ENCODE measurements around the gene CDH23.

The CDH23 gene

GRCh38 chr10:71753091-71753959 is 356.6 kb downstream of the CDH23 start:
- no peak for DNase-seq (ENCODE audit: low read depth)
- no peak for TF ChIP-seq CTCF (IDR thresholded peaks at IDR 0.05; ENCODE audit: low read depth, low read length, missing control alignments)
- in situ Hi-C loops (cut with HindIII; ENCODE audit: low sequenced_read_pairs): no loop called here
- no peak overlapping the region for H3K4me3 ChIP-seq (ENCODE audit: low read depth, low read length)

- no peak for TF ChIP-seq CTCF (IDR thresholded peaks at IDR 0.05; ENCODE audit: low read depth, low read length, missing control alignments)
- no peak overlapping the region for H3K4me3 ChIP-seq (ENCODE audit: low read depth, low read length)
Measured at GRCh38 chr10:71753960-71754505, 357.3 kb downstream of the CDH23 start.

GRCh38 chr10:71754562-71754961 is 357.8 kb downstream of the CDH23 start:
- in situ Hi-C loops (cut with HindIII; ENCODE audit: low sequenced_read_pairs): no loop called here
- no peak for TF ChIP-seq CTCF (IDR thresholded peaks at IDR 0.05; ENCODE audit: low read depth, low read length, missing control alignments)
- no peak overlapping the region for H3K4me3 ChIP-seq (ENCODE audit: low read depth, low read length)
- DNase-seq (ENCODE audit: low read depth): no peak

More at GRCh38 chr10:71753960-71754505, 357.3 kb downstream of the CDH23 start:
- no peak for DNase-seq (ENCODE audit: low read depth)
- in situ Hi-C loops (cut with HindIII; ENCODE audit: low sequenced_read_pairs): no loop called here

GRCh38 chr10:71755179-71755879 is 358.6 kb downstream of the CDH23 start:
- no peak for DNase-seq (ENCODE audit: low read depth)
- in situ Hi-C loops (cut with HindIII; ENCODE audit: low sequenced_read_pairs): no loop called here
- no peak overlapping the region for H3K4me3 ChIP-seq (ENCODE audit: low read depth, low read length)
- no peak for TF ChIP-seq CTCF (IDR thresholded peaks at IDR 0.05; ENCODE audit: low read depth, low read length, missing control alignments)

GRCh38 chr10:71756311-71757191 is 359.8 kb downstream of the CDH23 start:
- TF ChIP-seq CTCF (IDR thresholded peaks at IDR 0.05; ENCODE audit: low read depth, low read length, missing control alignments): no peak
- no peak for DNase-seq (ENCODE audit: low read depth)
- no peak overlapping the region for H3K4me3 ChIP-seq (ENCODE audit: low read depth, low read length)
- in situ Hi-C loops (cut with HindIII; ENCODE audit: low sequenced_read_pairs): no loop called here

Measured in astrocyte of the cerebellum (primary cell).